Left ventricle myocardium inferior (tissue), 1 donor: ENCODE data around the gene SDF2L1. TPM values are rescaled to one million over a fixed set of nuclear protein-coding genes. Genes with fewer than 3 reads are reported as not detected.

Experiments
- DNase-seq: peaks from one replicate; pipeline ENCODE4 v3.0.0-alpha.2; 2020
- H3K27ac ChIP-seq: fragments of 200-600 bp; replicated peaks from 2 replicates; pipeline ENCODE4 v1.8.0; 2021
- H3K27me3 ChIP-seq: fragments of 200-600 bp; 2 replicates; pipeline ENCODE4 v1.8.0; 2021; ENCODE audit warnings: low read depth
- H3K36me3 ChIP-seq: fragments of 200-600 bp; 2 replicates; pipeline ENCODE4 v1.8.0; 2021
- H3K4me1 ChIP-seq: fragments of 200-600 bp; 2 replicates; pipeline ENCODE4 v1.8.0; 2021
- H3K4me3 ChIP-seq: fragments of 200-600 bp; 2 replicates; pipeline ENCODE4 v1.8.0; 2021; ENCODE audit warnings: mild to moderate bottlenecking, moderate library complexity
- H3K9me3 ChIP-seq: fragments of 200-600 bp; replicated peaks from 2 replicates; pipeline ENCODE4 v1.8.0; 2021
- intact Hi-C: fragments of 100-400 bp; cut with micrococcal nuclease; formaldehyde crosslinking; loops from one replicate; pipeline ENCODE4 v1.11.0; 2022
- total RNA-seq: library from RNA; stranded (reverse); fragmentation: NEBNext Ultra II Directional; extraction: Animal tissue kit (Norgen Biotek cat#: 25700); gene quantifications from one replicate; pipeline ENCODE4 v1.2.1, GENCODE V29; 2021
- TF ChIP-seq, protein P1 (sequence below): fragments of 200-600 bp; IDR thresholded peaks from 2 replicates; pipeline ENCODE4 v1.8.0; 2021; ENCODE audit warnings: antibody characterized with exemption, mild to moderate bottlenecking, borderline replicate concordance
- donor health status: DM: no; HTN: yes; CAD: no; lungs with severe emphysema.

The SDF2L1 gene
- total RNA-seq, 1 donor from 2014 or later: 18.3 TPM

GRCh38 chr22:21621025-21621424 is 21.1 kb upstream of the SDF2L1 start:
- H3K27me3 ChIP-seq: no peaks in the 10 kb centered on the region
- TF ChIP-seq, protein P1, sequence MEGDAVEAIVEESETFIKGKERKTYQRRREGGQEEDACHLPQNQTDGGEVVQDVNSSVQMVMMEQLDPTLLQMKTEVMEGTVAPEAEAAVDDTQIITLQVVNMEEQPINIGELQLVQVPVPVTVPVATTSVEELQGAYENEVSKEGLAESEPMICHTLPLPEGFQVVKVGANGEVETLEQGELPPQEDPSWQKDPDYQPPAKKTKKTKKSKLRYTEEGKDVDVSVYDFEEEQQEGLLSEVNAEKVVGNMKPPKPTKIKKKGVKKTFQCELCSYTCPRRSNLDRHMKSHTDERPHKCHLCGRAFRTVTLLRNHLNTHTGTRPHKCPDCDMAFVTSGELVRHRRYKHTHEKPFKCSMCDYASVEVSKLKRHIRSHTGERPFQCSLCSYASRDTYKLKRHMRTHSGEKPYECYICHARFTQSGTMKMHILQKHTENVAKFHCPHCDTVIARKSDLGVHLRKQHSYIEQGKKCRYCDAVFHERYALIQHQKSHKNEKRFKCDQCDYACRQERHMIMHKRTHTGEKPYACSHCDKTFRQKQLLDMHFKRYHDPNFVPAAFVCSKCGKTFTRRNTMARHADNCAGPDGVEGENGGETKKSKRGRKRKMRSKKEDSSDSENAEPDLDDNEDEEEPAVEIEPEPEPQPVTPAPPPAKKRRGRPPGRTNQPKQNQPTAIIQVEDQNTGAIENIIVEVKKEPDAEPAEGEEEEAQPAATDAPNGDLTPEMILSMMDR: no peak
- intact Hi-C loops: loop anchor here (10.0 kb wide), 1 partner anchor 46 kb away; no protein-coding TSS in a partner anchor
- peaks cover 65% of the 10 kb centered on the region for H3K4me1 ChIP-seq
- H3K9me3 ChIP-seq: no peaks in the 10 kb centered on the region
- no peaks in the 10 kb centered on the region for H3K36me3 ChIP-seq
- H3K4me3 ChIP-seq: no peak overlapping the region
- H3K27ac ChIP-seq: no peak overlapping the region
- no peak for DNase-seq

DNA sequence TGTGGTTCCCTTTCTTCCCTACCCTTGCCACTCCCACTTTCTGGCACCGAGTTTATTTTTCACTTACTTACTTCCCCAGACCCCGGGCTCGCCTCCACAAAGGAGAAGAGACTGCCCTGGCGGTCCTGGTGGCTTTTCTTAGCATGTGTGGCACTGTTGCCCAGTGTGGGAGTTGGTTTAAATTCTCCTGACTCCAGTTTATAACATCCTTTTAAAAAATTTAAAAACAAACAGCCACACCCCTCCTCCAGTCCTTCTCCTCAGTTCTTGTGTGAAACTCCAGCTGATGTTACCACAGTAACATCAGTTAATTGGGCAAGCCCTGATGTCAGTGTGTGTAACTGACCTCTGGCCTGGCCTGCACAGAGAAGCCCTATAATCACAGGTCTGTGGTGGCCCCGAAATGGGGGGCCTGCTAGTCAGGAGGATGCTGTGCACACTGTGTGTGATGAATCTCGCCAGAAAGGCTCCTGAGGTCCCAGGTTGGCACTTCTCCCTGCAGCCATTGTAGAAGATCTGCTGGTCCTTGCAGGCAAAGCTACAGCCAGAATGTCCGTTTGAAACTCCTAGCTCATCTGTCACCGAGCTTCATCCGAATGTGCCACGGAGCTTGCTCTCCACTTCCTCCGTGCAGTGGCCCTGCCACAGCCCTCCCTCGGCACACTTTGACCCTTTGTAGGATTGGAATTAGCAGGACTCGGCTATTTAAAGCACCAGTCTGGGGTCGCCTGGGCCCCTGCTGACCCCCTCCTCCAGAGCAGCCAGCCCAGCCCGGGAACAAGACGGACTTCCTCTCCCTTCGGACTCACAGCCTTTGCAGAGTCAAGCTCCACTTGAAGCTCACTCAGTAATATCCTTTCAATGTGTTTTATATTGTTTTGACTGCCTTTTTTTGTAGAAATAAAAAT is 19.8 kb upstream of the SDF2L1 start:
- Histone ChIP-seq H3K36me3 (no peaks in the 10 kb centered on the region), H3K4me3 (no peak overlapping the region), H3K4me1 (peaks cover 69% of the 10 kb centered on the region), H3K9me3 (no peaks in the 10 kb centered on the region), H3K27ac (no peak overlapping the region), H3K27me3 (no peaks in the 10 kb centered on the region)
- TF ChIP-seq, protein P1: no peak
- no peak for DNase-seq
- intact Hi-C loops: loop anchor here (10.0 kb wide), 1 partner anchor 47 kb away; no protein-coding TSS in a partner anchor

DNA sequence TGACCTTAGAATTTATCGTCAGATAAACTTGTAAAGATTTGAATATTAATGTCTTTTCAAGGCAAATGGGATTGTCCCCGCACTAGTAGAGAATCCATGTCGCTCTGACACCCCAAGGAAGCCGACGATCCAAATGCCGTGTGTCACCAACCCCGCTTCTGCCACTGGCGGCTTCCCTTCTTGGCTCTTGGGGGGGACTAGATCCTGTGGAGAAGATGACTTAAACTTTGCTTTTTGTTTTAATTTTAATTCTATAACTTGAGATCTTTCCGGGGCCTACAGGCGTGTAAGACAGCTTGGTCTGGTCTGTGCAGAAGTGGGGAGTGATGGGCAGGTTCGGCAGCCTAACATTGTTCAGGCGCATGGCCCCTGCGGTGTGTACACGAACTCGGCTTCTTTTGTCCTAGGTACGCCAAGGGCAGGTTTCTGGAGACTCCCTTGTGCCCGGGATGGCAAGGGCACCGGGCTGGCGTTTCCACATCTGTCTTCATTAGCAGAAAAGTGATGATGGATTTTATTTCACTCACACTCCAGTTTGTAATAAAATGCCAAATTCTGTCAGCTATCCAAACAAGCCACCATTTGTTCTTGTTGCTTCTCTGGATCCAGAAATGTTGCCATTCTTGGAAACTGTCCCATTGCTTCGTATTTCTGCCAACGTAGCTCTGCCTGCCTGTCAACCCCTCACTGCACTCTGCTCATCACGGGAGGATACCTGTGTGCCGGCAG is 19.0 kb upstream of the SDF2L1 start:
- Histone ChIP-seq H3K9me3 (no peaks in the 10 kb centered on the region), H3K27ac (peak overlapping the region; percentile 56), H3K27me3 (no peaks in the 10 kb centered on the region), H3K4me1 (peaks cover 69% of the 10 kb centered on the region), H3K36me3 (no peaks in the 10 kb centered on the region), H3K4me3 (no peak overlapping the region)
- no peak for DNase-seq
- TF ChIP-seq, protein P1: no peak
- intact Hi-C loops: loop anchor here (10.0 kb wide), 1 partner anchor 48 kb away; no protein-coding TSS in a partner anchor

DNA sequence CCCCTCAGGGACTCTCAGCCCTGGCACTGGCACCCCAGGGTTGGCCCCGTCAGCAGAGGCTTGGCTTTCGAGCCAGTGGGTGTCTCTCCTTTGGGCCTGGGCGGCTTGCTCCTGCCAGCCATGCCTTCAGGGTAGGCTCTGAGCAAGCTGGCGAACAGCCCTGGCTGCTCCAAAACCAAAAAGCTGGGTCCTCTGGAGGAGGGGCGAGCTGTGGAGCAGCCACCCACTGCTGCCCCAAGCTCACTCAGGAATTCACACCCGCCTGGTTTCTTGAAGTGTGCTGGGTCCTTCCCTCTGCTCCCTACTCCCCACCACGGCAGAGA is 18.5 kb upstream of the SDF2L1 start:
- H3K9me3 ChIP-seq: no peaks in the 10 kb centered on the region
- no peak overlapping the region for H3K4me3 ChIP-seq
- H3K36me3 ChIP-seq: no peaks in the 10 kb centered on the region
- H3K27ac ChIP-seq: peak overlapping the region; percentile 56
- no peaks in the 10 kb centered on the region for H3K27me3 ChIP-seq
- TF ChIP-seq, protein P1: no peak
- DNase-seq: no peak
- peaks cover 71% of the 10 kb centered on the region for H3K4me1 ChIP-seq
- intact Hi-C loops: loop anchor here (10.0 kb wide), 1 partner anchor 49 kb away; no protein-coding TSS in a partner anchor

DNA sequence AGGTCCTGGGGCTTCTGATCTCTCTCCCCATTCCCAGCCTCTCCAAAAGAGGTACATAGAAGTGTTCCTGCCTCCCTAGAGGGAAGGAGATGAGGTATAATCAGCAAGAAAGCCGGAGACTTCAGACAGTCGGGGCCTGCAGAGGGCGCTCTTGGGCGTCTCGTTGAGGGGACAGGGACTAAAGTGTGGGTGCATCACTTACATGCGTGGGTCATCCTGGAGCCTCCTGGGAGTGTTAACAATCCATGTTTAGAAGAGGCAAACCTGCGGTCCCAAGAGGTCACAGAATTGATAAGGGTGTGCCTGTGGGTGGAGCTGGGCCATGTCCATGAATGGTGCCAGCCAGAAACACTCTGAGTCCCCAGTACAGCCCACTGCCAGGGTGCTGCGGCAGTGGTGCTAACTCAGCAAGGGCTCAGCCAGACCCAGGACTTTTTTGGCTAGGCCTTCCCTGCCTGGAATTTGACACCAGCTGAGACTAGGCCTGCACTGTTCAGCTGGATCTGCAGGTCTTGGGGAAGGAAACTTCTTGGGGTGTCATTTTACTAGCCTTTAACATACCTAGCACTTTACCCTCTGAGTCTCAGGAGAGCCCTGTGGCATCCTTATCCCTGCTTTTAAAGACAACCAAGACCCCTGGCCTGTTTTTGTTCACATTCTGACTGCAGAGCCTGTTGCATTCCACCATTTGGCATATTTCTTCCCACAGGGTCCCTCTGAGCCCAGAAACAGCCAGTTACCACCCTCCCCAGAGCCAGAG is 17.8 kb upstream of the SDF2L1 start:
- peak overlapping the region; percentile 56 for H3K27ac ChIP-seq
- TF ChIP-seq, protein P1: peak; percentile 38
- peak; percentile 52 for DNase-seq
- H3K4me1 ChIP-seq: peaks cover 78% of the 10 kb centered on the region
- H3K36me3 ChIP-seq: no peaks in the 10 kb centered on the region
- H3K27me3 ChIP-seq: no peaks in the 10 kb centered on the region
- no peak overlapping the region for H3K4me3 ChIP-seq
- intact Hi-C loops: loop anchor here (10.0 kb wide), 1 partner anchor 49 kb away; no protein-coding TSS in a partner anchor
- no peaks in the 10 kb centered on the region for H3K9me3 ChIP-seq
